Choroid plexus epithelial cell (primary cell): Measurements from ENCODE around the gene BRMS1.
"Not testable (repeated sequence)": the region's sequence is repeated elsewhere in the genome, so short reads cannot be mapped to it uniquely, and the experiment has no call there.

Experiments used
- DNase-seq: peaks from one replicate; pipeline ENCODE4 v3.0.0-alpha.2; 2010; ENCODE audit warnings: low read depth
- H3K4me3 ChIP-seq: 2 replicates; pipeline ENCODE4 v1.5.1; 2011; ENCODE audit warnings: low read depth, mild to moderate bottlenecking, control low read depth, low read length, moderate library complexity
- CTCF ChIP-seq: conservative IDR thresholded peaks from 2 replicates; pipeline ENCODE4 v1.5.1; 2011; ENCODE audit warnings: low read depth, mild to moderate bottlenecking, control low read depth, inconsistent platforms, low read length, moderate library complexity

Gene BRMS1

GRCh38 chr11:66323684-66324083 lies 21.2 kb downstream of the BRMS1 start:
- DNase-seq, result no peak
- no peak for TF ChIP-seq CTCF
- no peak overlapping the region for H3K4me3 ChIP-seq

GRCh38 chr11:66322732-66323427 lies 22.0 kb downstream of the BRMS1 start:
- TF ChIP-seq CTCF, result no peak
- DNase-seq, result no peak
- H3K4me3 ChIP-seq, result no peak overlapping the region

GRCh38 chr11:66321606-66322005 lies 23.3 kb downstream of the BRMS1 start:
- TF ChIP-seq CTCF, result no peak
- no peak overlapping the region for H3K4me3 ChIP-seq
- DNase-seq, result no peak

- H3K4me3 ChIP-seq, DNase-seq: not testable (repeated sequence)
Observed at GRCh38 chr11:66320748-66321147, 24.2 kb downstream of the BRMS1 start.

GRCh38 chr11:66320289-66320688 lies 24.6 kb downstream of the BRMS1 start:
- DNase-seq, H3K4me3 ChIP-seq: not testable (repeated sequence)

- no peak for TF ChIP-seq CTCF
- no peak overlapping the region for H3K4me3 ChIP-seq
- DNase-seq, result no peak
Observed at GRCh38 chr11:66318600-66318970, 26.3 kb downstream of the BRMS1 start.

GRCh38 chr11:66317723-66318599 lies 26.9 kb downstream of the BRMS1 start:
- H3K4me3 ChIP-seq, result peak overlapping the region; percentile 8
- DNase-seq, result peak; percentile 97
- TF ChIP-seq CTCF, result no peak

- DNase-seq, result peak; percentile 66
- TF ChIP-seq CTCF, result no peak
- H3K4me3 ChIP-seq, result peak overlapping the region; percentile 74
Observed at GRCh38 chr11:66317322-66317722, 27.6 kb downstream of the BRMS1 start.
